Neural crest cell (in vitro differentiated cells): ENCODE measurements around the gene GIPC1. TPM values are rescaled to one million over a fixed set of nuclear protein-coding genes. Genes with fewer than 3 reads are reported as not detected.

Experiments used
- DNase-seq: peaks from one replicate; pipeline ENCODE4 v3.0.0; 2021; ENCODE audit warnings: low read depth, mixed read lengths, low spot score
- H3K27ac Mint-ChIP-seq: one replicate; pipeline ENCODE4 v1.8.0; 2021; ENCODE audit warnings: mild to moderate bottlenecking, mixed read lengths; ENCODE audit not compliant: unreplicated experiment
- H3K27me3 Mint-ChIP-seq: 2 replicates; pipeline ENCODE4 v1.8.0; 2021; ENCODE audit warnings: low read depth, mild to moderate bottlenecking, mixed read lengths
- H3K36me3 Mint-ChIP-seq: 2 replicates; pipeline ENCODE4 v1.8.0; 2021; ENCODE audit warnings: low read depth, mild to moderate bottlenecking, mixed read lengths
- H3K4me1 Mint-ChIP-seq: 2 replicates; pipeline ENCODE4 v1.8.0; 2021; ENCODE audit warnings: mixed read lengths
- H3K4me3 Mint-ChIP-seq: one replicate; pipeline ENCODE4 v1.8.0; 2021; ENCODE audit warnings: mild to moderate bottlenecking, mixed read lengths
- H3K9me3 Mint-ChIP-seq: 2 replicates; pipeline ENCODE4 v1.8.0; 2021; ENCODE audit warnings: mixed read lengths
- CTCF ChIP-seq: fragments of 200-600 bp; sonication (generic); conservative IDR thresholded peaks from 2 replicates; pipeline ENCODE4 v1.5.0; 2021; ENCODE audit warnings: antibody characterized with exemption, mild to moderate bottlenecking
- total RNA-seq: library from RNA; stranded (reverse); gene quantifications from 2 replicates; pipeline ENCODE4 v1.2.1, GENCODE V29; 2021

The GIPC1 gene
- total RNA-seq, 1 donor from 2014 or later, result 72.5 TPM

DNA sequence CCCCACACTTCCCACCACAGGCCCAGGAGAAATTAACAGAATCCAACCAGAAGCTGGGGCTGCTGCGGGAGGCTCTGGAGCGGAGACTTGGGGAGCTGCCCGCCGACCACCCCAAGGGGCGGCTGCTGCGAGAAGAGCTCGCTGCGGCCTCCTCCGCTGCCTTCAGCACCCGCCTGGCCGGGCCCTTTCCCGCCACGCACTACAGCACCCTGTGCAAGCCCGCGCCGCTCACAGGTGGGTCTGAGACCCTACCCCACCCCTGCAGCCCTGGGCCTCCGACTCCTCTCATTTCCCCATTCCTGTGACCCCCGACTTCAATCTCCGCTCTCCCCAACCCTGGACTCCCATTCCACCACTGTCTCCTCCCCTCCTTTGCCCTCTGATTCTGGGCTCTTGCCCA is 45.1 kb downstream of the GIPC1 start:
- Mint-ChIP-seq H3K36me3 (peaks cover 22% of the 10 kb centered on the region), H3K9me3 (peaks cover 4% of the 10 kb centered on the region)

DNA sequence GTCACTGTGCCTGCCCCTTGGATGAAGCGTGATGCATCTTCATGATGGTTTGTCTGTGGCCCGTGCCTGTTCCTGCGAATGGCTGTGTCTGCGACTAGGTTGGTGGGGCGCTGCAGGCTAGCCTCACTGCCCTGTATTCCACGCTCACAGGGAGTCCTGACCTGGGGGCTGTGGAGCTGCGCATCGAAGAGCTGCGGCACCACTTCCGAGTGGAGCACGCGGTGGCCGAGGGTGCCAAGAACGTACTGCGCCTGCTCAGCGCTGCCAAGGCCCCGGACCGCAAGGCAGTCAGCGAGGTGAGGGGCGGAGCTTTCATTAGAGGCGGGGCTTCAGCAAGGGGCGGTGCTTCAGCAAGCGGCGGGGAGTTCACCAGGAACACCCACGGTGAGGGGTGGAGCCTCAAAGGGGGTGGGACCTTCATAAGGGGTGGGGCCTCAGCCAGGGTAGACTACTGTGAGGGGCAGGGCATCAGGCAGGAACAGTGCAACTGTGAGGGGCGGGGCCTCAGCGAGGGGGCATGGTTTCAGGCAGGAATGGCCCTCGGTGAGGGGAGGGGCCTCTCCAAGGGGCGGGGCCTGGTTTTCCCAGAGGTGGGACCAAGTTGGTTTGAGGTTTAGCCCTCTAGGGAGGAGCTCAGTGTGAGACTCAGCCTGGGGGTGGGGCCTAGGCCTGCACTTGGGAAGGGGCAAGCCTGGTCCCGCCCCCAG is 45.6 kb downstream of the GIPC1 start:
- peaks cover 22% of the 10 kb centered on the region for H3K36me3 Mint-ChIP-seq
- no peak for DNase-seq
- H3K27ac Mint-ChIP-seq, result no peak overlapping the region

More for the DNA sequence above, 45.1 kb downstream of the GIPC1 start:
- H3K4me1 Mint-ChIP-seq, result no peaks in the 10 kb centered on the region
- TF ChIP-seq CTCF, result no peak
- no peak overlapping the region for H3K4me3 Mint-ChIP-seq
- no peak overlapping the region for H3K27ac Mint-ChIP-seq
- DNase-seq, result no peak
- H3K27me3 Mint-ChIP-seq, result no peaks in the 10 kb centered on the region

GRCh38 chr19:14449321-14449720 is 46.6 kb downstream of the GIPC1 start:
- no peak overlapping the region for H3K4me3 Mint-ChIP-seq
- H3K4me1 Mint-ChIP-seq, result no peaks in the 10 kb centered on the region
- no peak for DNase-seq
- H3K27ac Mint-ChIP-seq, result no peak overlapping the region
- no peak for TF ChIP-seq CTCF
- H3K9me3 Mint-ChIP-seq, result peaks cover 4% of the 10 kb centered on the region
- H3K27me3 Mint-ChIP-seq, result no peaks in the 10 kb centered on the region
- peaks cover 28% of the 10 kb centered on the region for H3K36me3 Mint-ChIP-seq

More for the DNA sequence above, 45.6 kb downstream of the GIPC1 start:
- no peak for TF ChIP-seq CTCF
- Mint-ChIP-seq H3K9me3 (peaks cover 4% of the 10 kb centered on the region), H3K27me3 (no peaks in the 10 kb centered on the region), H3K4me1 (no peaks in the 10 kb centered on the region), H3K4me3 (no peak overlapping the region)

- H3K4me1 Mint-ChIP-seq, result no peaks in the 10 kb centered on the region
- no peak overlapping the region for H3K27ac Mint-ChIP-seq
- TF ChIP-seq CTCF, result no peak
- DNase-seq, result no peak
- no peak overlapping the region for H3K4me3 Mint-ChIP-seq
- H3K9me3 Mint-ChIP-seq, result peaks cover 4% of the 10 kb centered on the region
- peaks cover 38% of the 10 kb centered on the region for H3K36me3 Mint-ChIP-seq
- no peaks in the 10 kb centered on the region for H3K27me3 Mint-ChIP-seq
Measured at GRCh38 chr19:14446336-14447036, 49.4 kb downstream of the GIPC1 start.

- peaks cover 26% of the 10 kb centered on the region for H3K36me3 Mint-ChIP-seq
- peaks cover 10% of the 10 kb centered on the region for H3K4me1 Mint-ChIP-seq
- DNase-seq, result no peak
- H3K27me3 Mint-ChIP-seq, result no peaks in the 10 kb centered on the region
- no peak overlapping the region for H3K27ac Mint-ChIP-seq
- H3K4me3 Mint-ChIP-seq, result no peak overlapping the region
- no peaks in the 10 kb centered on the region for H3K9me3 Mint-ChIP-seq
- no peak for TF ChIP-seq CTCF
Measured at GRCh38 chr19:14443632-14444216, 52.2 kb downstream of the GIPC1 start.
